Fibroblast of pulmonary artery (primary cell): ENCODE results near the gene ATP1A4.
A peak's percentile ranks its signal among the peaks of the same experiment; 100 is the strongest.

Experiments used
- DNase-seq: peaks from one replicate; pipeline ENCODE4 v3.0.0-alpha.2; 2010; ENCODE audit warnings: low read depth
- H3K4me3 ChIP-seq: replicated peaks from 2 replicates; pipeline ENCODE4 v1.5.1; 2011; ENCODE audit warnings: low read depth, mild to moderate bottlenecking, control low read depth, low read length, moderate library complexity
- TF ChIP-seq, protein P1 (sequence below): IDR thresholded peaks from 2 replicates; pipeline ENCODE4 v1.5.1; 2011; ENCODE audit warnings: mild to moderate bottlenecking, control low read depth, low read length, inconsistent platforms; ENCODE audit errors: missing control alignments

ATP1A4 gene

DNA sequence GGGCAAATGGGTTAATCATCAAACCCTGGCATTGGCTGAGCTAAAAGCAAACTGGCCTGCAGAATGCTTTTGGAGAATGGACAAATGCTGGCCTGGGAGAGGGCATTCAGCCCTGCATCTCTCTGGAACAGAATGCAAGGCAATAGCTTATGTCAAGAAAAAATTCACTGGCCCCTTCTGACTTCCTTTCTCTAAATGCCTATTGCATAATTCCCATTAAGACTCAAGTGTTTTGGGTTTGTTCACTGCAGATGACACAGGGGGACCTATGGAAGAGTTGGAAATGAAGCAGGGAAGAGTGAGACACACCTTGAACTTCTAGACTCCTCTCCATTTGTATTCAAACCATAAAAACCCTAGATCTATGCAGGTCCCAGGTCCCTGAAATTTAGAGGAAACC lies 69.7 kb downstream of the ATP1A4 start:
- TF ChIP-seq, protein P1, sequence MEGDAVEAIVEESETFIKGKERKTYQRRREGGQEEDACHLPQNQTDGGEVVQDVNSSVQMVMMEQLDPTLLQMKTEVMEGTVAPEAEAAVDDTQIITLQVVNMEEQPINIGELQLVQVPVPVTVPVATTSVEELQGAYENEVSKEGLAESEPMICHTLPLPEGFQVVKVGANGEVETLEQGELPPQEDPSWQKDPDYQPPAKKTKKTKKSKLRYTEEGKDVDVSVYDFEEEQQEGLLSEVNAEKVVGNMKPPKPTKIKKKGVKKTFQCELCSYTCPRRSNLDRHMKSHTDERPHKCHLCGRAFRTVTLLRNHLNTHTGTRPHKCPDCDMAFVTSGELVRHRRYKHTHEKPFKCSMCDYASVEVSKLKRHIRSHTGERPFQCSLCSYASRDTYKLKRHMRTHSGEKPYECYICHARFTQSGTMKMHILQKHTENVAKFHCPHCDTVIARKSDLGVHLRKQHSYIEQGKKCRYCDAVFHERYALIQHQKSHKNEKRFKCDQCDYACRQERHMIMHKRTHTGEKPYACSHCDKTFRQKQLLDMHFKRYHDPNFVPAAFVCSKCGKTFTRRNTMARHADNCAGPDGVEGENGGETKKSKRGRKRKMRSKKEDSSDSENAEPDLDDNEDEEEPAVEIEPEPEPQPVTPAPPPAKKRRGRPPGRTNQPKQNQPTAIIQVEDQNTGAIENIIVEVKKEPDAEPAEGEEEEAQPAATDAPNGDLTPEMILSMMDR: no peak
- DNase-seq: peak; percentile 28
- H3K4me3 ChIP-seq: no peak overlapping the region

DNA sequence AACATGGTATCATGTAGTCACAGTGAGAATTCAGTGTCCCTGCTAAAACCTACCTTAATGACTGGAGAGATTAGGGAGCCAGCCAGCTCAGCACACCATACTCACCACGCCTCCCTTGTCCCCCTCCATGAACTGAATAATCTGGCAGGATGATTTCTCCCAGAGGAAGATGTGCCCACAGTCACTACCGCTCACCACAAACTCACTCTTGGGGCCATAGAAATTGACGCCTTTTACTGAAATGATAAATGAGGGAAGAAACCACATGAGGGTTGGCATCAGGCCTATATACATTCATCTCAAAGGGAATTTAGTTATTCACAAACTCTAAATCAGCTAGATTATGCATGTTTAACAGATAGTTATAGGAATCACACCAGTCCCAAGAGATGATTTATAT lies 71.1 kb downstream of the ATP1A4 start:
- H3K4me3 ChIP-seq: no peak overlapping the region
- TF ChIP-seq, protein P1: no peak
- no peak for DNase-seq

DNA sequence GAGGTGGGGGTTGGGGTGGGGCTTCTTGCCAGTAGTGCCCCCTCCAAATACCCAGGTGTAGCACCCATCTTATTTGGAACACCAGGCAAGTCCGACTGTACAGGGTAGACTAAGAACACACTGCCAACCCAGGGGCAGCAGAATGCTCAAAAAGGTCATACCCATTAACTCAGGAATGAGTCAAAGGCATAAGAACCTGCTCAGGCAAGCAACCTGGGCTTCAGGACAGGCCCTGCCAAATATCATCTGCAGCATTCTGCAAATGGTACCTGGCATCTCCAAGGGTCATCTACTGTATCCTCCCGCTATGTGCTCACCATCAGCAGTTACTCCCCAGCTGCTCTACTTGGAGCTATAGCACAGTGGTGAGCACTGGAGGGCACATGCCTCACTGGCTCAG lies 73.2 kb downstream of the ATP1A4 start:
- TF ChIP-seq, protein P1: no peak
- DNase-seq: no peak
- H3K4me3 ChIP-seq: no peak overlapping the region

DNA sequence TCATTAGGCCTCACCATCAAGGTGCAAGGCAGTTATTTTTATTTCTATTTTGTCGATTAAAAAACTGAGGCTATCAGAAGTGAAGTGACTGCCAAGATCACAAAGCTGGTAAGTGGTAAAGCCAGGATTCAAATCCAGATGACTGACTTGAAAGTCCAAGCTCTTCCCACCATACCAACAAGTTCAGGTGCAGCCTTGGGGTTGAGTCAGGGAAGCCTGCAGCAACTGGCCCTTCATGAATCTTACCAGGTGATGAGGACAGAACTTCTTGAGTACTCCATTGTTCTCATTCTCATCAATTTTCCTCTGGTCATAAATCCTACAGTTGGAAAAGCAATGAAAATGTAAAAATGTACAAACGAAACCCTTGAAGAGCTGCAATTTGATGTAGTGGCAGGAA lies 73.9 kb downstream of the ATP1A4 start:
- TF ChIP-seq, protein P1: no peak
- no peak overlapping the region for H3K4me3 ChIP-seq
- DNase-seq: no peak

DNA sequence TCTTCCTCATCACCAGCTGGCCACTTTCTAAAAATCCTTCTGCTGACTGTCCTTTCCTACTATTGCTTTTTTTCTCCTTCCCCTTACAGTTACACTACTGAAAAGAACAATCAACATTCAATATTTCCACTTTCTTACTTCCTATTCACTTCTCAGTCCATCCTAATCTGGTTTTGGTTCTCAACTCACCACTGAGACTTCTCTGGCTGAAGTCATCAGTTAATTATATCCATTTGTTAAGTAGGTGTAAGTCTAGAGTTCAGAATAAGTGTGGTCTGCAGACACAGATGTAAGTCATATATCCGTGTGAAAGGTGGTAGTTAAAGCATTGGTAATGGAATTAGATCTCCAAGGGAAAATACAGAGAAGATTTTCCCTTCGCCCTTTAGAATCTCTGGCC lies 75.2 kb downstream of the ATP1A4 start:
- H3K4me3 ChIP-seq: no peak overlapping the region
- no peak for DNase-seq
- TF ChIP-seq, protein P1: no peak

DNA sequence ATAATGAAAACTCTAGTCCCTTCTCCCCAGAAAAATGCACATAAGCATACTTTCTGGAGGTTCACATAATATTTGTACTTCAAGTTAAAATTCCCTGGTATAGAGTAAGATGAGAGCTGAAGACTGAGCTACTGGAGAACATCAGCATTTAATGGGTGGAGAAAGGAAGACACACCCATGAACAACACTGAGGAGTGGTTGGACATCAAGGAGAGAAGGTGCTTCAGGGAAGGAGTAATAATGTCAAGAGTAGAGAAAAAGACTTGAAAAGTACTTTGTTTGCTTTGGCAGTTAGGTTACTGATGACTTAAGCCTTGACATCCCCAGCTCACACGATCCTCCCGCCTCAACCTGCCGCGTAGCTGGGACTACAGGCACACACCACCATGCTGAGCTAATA lies 75.6 kb downstream of the ATP1A4 start:
- no peak for DNase-seq
- no peak overlapping the region for H3K4me3 ChIP-seq
- TF ChIP-seq, protein P1: no peak

DNA sequence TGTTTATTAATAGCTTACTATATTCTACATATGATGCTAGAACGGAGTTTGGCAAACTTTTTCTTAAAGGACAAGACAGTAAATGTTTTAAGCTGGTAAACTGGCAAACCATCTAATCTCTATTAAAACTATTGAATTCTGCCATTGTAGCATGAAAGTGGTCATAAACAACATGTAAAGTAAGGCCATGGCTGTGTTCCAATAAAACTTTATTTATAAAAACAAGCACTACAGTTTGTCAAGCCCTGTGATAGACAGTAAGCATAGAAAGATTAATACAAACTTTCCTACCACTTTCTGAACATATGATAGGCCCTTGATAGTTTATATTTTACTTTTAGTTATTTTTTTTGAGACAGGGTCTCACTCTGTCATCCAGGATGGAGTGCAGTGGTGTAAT lies 76.2 kb downstream of the ATP1A4 start:
- no peak overlapping the region for H3K4me3 ChIP-seq
- TF ChIP-seq, protein P1: no peak
- no peak for DNase-seq
